CD14-positive monocyte (primary cell): Measurements from ENCODE around the gene NEK6. TPM values are rescaled to one million over a fixed set of nuclear protein-coding genes. Genes with fewer than 3 reads are reported as not detected.

Experiments
- DNase-seq, 3 donors: peaks; one replicate each; pipeline ENCODE4 v3.0.0-alpha.2; 2011 to 2022
- H2AFZ ChIP-seq: 2 replicates; pipeline ENCODE4 v1.6.0; 2012; ENCODE audit warnings: mild to moderate bottlenecking, low read depth, low read length, inconsistent platforms; ENCODE audit not compliant: insufficient read depth, poor library complexity, severe bottlenecking
- H3K27ac ChIP-seq, 2 donors: 1 replicate in 1 of 2; 2 replicates in 1 of 2; pipeline ENCODE4 v1.5.1; 2012 to 2013; ENCODE audit warnings: low read length in 2 of 2, control low read depth in 1 of 2, inconsistent platforms in 1 of 2, low read depth in 1 of 2, mild to moderate bottlenecking in 1 of 2
- H3K27me3 ChIP-seq, 2 donors: one replicate each; pipeline versions ENCODE4 v1.6.0 to v1.6.1; 2011 to 2013; ENCODE audit warnings: low read length in 2 of 2; ENCODE audit not compliant: control insufficient read depth in 2 of 2, insufficient read depth in 2 of 2
- H3K36me3 ChIP-seq, 2 donors: replicated peaks in 1 of 2; 1 replicate in 1 of 2; 2 replicates in 1 of 2; pipeline versions ENCODE4 v1.5.1 to v1.6.1; 2012 to 2013; ENCODE audit warnings: low read length in 2 of 2, control low read depth in 1 of 2, inconsistent platforms in 1 of 2, mild to moderate bottlenecking in 1 of 2; ENCODE audit not compliant: insufficient read depth in 2 of 2, control insufficient read depth in 1 of 2
- H3K4me1 ChIP-seq, 2 donors: 1 replicate in 1 of 2; 2 replicates in 1 of 2; pipeline versions ENCODE4 v1.5.1 to v1.6.1; 2012 to 2013; ENCODE audit warnings: low read length in 2 of 2, control low read depth in 1 of 2, inconsistent platforms in 1 of 2, mild to moderate bottlenecking in 1 of 2, moderate library complexity in 1 of 2; ENCODE audit not compliant: insufficient read depth in 2 of 2, control insufficient read depth in 1 of 2
- H3K4me2 ChIP-seq: replicated peaks from 2 replicates; pipeline ENCODE3; 2012; ENCODE audit warnings: low read length, moderate library complexity, mild to moderate bottlenecking; ENCODE audit not compliant: poor library complexity, severe bottlenecking; ENCODE audit errors: extremely low read depth
- H3K4me3 ChIP-seq, 3 experiments: fragments of 200-600 bp in 1 of 3; sonication (generic) in 1 of 3; replicated peaks in 1 of 3; 1 replicate in 2 of 3; 2 replicates in 1 of 3; pipeline ENCODE4 v1.5.1; 2011 to 2013; ENCODE audit warnings: low read length in 3 of 3, mild to moderate bottlenecking in 3 of 3, control low read depth in 2 of 3, low read depth in 2 of 3, inconsistent platforms in 1 of 3, moderate library complexity in 1 of 3
- H3K79me2 ChIP-seq: 2 replicates; pipeline ENCODE4 v1.6.0; 2012; ENCODE audit warnings: mild to moderate bottlenecking, control low read depth, inconsistent platforms, low read length, moderate library complexity; ENCODE audit not compliant: insufficient read depth
- H3K9ac ChIP-seq: 2 replicates; pipeline ENCODE4 v1.6.0; 2017; ENCODE audit warnings: low read length, mild to moderate bottlenecking; ENCODE audit not compliant: insufficient read depth, poor library complexity, severe bottlenecking
- H3K9me3 ChIP-seq, 2 donors: replicated peaks in 1 of 2; 1 replicate in 1 of 2; 2 replicates in 1 of 2; pipeline versions ENCODE4 v1.5.1 to v1.6.1; 2012 to 2013; ENCODE audit warnings: low read length in 2 of 2, control low read depth in 1 of 2; ENCODE audit not compliant: control insufficient read depth in 1 of 2, insufficient read depth in 1 of 2
- H4K20me1 ChIP-seq: 2 replicates; pipeline ENCODE4 v1.6.0; 2012; ENCODE audit warnings: mild to moderate bottlenecking, low read length, control low read depth, moderate library complexity; ENCODE audit not compliant: insufficient read depth
- H3K27ac Mint-ChIP-seq, 7 donors: one replicate each; pipeline ENCODE4 v1.8.0; 2020; ENCODE audit warnings: mild to moderate bottlenecking in 7 of 7, mixed read lengths in 7 of 7, moderate library complexity in 6 of 7, inconsistent platforms in 2 of 7
- H3K27me3 Mint-ChIP-seq, 3 donors: one replicate each; pipeline ENCODE4 v1.8.0; 2021 to 2022; ENCODE audit warnings: low read depth in 3 of 3, mild to moderate bottlenecking in 3 of 3, mixed read lengths in 3 of 3, moderate library complexity in 3 of 3, inconsistent platforms in 1 of 3
- H3K36me3 Mint-ChIP-seq, 2 donors: one replicate each; pipeline ENCODE4 v1.8.0; 2020; ENCODE audit warnings: mixed read lengths in 2 of 2, inconsistent platforms in 1 of 2, mild to moderate bottlenecking in 1 of 2
- H3K4me1 Mint-ChIP-seq: one replicate; pipeline ENCODE4 v1.8.0; 2020; ENCODE audit warnings: mild to moderate bottlenecking, mixed read lengths
- H3K4me3 Mint-ChIP-seq, 2 donors: one replicate each; pipeline ENCODE4 v1.8.0; 2020; ENCODE audit warnings: mild to moderate bottlenecking in 2 of 2, mixed read lengths in 2 of 2, moderate library complexity in 1 of 2
- H3K9me3 Mint-ChIP-seq, 7 donors: one replicate each; pipeline ENCODE4 v1.8.0; 2020 to 2022; ENCODE audit warnings: mixed read lengths in 7 of 7, mild to moderate bottlenecking in 6 of 7, moderate library complexity in 6 of 7, inconsistent platforms in 2 of 7
- CTCF ChIP-seq: fragments of 200-600 bp; IDR thresholded peaks from one replicate; pipeline ENCODE4 v1.8.0; 2022; ENCODE audit warnings: antibody characterized with exemption, mild to moderate bottlenecking
- whole genome bisulfite sequencing: methylation state at CpG from one replicate; pipeline ENCODE4 v1.1.5; 2013; ENCODE audit warnings: missing lambda C conversion rate; ENCODE audit not compliant: insufficient coverage; 5-methylcytosine and 5-hydroxymethylcytosine counted together
- intact Hi-C, 2 donors: fragments of 100-400 bp; cut with micrococcal nuclease; formaldehyde crosslinking; loops; one replicate each; pipeline versions ENCODE4 v1.15.0 to v1.15.1; 2023
- polyA plus RNA-seq, 3 donors: library from polyadenylated mRNA; depleted of rRNA in 1 of 3; unstranded in 2 of 3; stranded (reverse) in 1 of 3; fragments of 300-500 nt in 2 of 3; fragments of >200 nt in 1 of 3; fragmentation: Illumina TruSeq in 2 of 3; gene quantifications; 1 replicate in 2 of 3; 2 replicates in 1 of 3; pipeline ENCODE4 v1.2.3, GENCODE V29; 2012 to 2021

The NEK6 gene
- polyA plus RNA-seq, 3 donors = 26.1 to 46.0 (median 35.8) TPM

GRCh38 chr9:124256517-124257069 is 1.2 kb upstream of the NEK6 start:
- Histone ChIP-seq H3K4me2 (no peak overlapping the region), H3K27ac (no peak overlapping the region), H3K9ac (no peak overlapping the region), H4K20me1 (peaks cover 13% of the 10 kb centered on the region), H3K4me3 (no peak overlapping the region), H3K79me2 (peaks cover 37% of the 10 kb centered on the region), H2AFZ (no peak overlapping the region), H3K4me1 (peaks cover 37 to 51% of the 10 kb centered on the region in 2 donors), H3K36me3 (no peaks in the 10 kb centered on the region), H3K9me3 (no peaks in the 10 kb centered on the region), H3K27me3 (no peaks in the 10 kb centered on the region)
- WGBS = 77% methylated on average over 6 of the region's 11 CpGs
- TF ChIP-seq CTCF = no peak
- Mint-ChIP-seq H3K27me3 (peaks cover 2 to 8% (median 3%) of the 10 kb centered on the region in 3 donors), H3K27ac (peak overlapping the region in 2 of 7 donors; percentile 69 to 83), H3K9me3 (peaks cover 0 to 3% (median 0%) of the 10 kb centered on the region in 7 donors), H3K4me3 (peak overlapping the region; percentile 86 to 89), H3K4me1 (peaks cover 59% of the 10 kb centered on the region), H3K36me3 (peaks cover 0 to 3% of the 10 kb centered on the region in 2 donors)
- intact Hi-C loops = loop anchor here in 1 of 2 donors (5.0 kb wide), 1 partner anchor 39 kb away; no protein-coding TSS in a partner anchor
- no peak for DNase-seq

- H3K27me3 Mint-ChIP-seq = peaks cover 2 to 5% (median 3%) of the 10 kb centered on the region in 3 donors
- intact Hi-C loops = loop anchor here in 1 of 2 donors (5.0 kb wide), 1 partner anchor 40 kb away; no protein-coding TSS in a partner anchor
- H3K4me3 Mint-ChIP-seq = peak overlapping the region; percentile 86 to 89
- peaks cover 19% of the 10 kb centered on the region for H4K20me1 ChIP-seq
- no peak for TF ChIP-seq CTCF
- DNase-seq = no peak
- 29% methylated on average over 29 of the region's 31 CpGs for WGBS
- H3K79me2 ChIP-seq = peaks cover 44% of the 10 kb centered on the region
- no peaks in the 10 kb centered on the region for H3K27me3 ChIP-seq
- H3K36me3 ChIP-seq = no peaks in the 10 kb centered on the region
- H3K27ac ChIP-seq = peak overlapping the region in 1 of 2 donors; percentile 61
- H3K4me3 ChIP-seq = peak overlapping the region; percentile 31 to 71 (median 39)
- peaks cover 0 to 3% (median 0%) of the 10 kb centered on the region in 7 donors for H3K9me3 Mint-ChIP-seq
- H3K27ac Mint-ChIP-seq = peak overlapping the region; percentile 78 to 94 (median 85)
- H3K36me3 Mint-ChIP-seq = peaks cover 1 to 3% of the 10 kb centered on the region in 2 donors
- H3K4me2 ChIP-seq = peak overlapping the region; percentile 52
- H3K4me1 ChIP-seq = peaks cover 44 to 57% of the 10 kb centered on the region in 2 donors
- H3K9me3 ChIP-seq = no peaks in the 10 kb centered on the region
- H3K4me1 Mint-ChIP-seq = peaks cover 63% of the 10 kb centered on the region
- H2AFZ ChIP-seq = peak overlapping the region; percentile 11
- no peak overlapping the region for H3K9ac ChIP-seq
Observed at GRCh38 chr9:124257070-124257843, 492 bp upstream of the NEK6 start.
